Natural killer cell (primary cell): ENCODE results near the gene TRIM75. TPM values are rescaled to one million over a fixed set of nuclear protein-coding genes. Genes with fewer than 3 reads are reported as not detected.
"Not testable (repeated sequence)": the region's sequence is repeated elsewhere in the genome, so short reads cannot be mapped to it uniquely, and the experiment has no call there.

Experiments
- ATAC-seq, 3 donors: fragments of 150-1000 bp in 2 of 3; fragments of 200-7000 bp in 1 of 3; cut with Tn5 transposase; 1 replicate in 1 of 3; 2 replicates in 2 of 3; pipeline ENCODE4 v1.10.0; 2021; ENCODE audit warnings: mild to moderate bottlenecking in 2 of 3, moderate library complexity in 2 of 3
- DNase-seq, 2 donors: peaks; one replicate each; pipeline versions ENCODE4 v3.0.0 to v3.0.0-alpha.2; 2013 to 2021; ENCODE audit warnings: mixed read lengths in 1 of 2
- H3K27ac ChIP-seq: one replicate; pipeline ENCODE4 v1.5.1; 2013; ENCODE audit warnings: mild to moderate bottlenecking, low read length
- H3K27me3 ChIP-seq: one replicate; pipeline ENCODE4 v1.6.1; 2013; ENCODE audit warnings: low read length; ENCODE audit not compliant: control insufficient read depth, insufficient read depth
- H3K36me3 ChIP-seq: one replicate; pipeline ENCODE4 v1.6.1; 2013; ENCODE audit warnings: low read length; ENCODE audit not compliant: control insufficient read depth, insufficient read depth
- H3K4me1 ChIP-seq: one replicate; pipeline ENCODE4 v1.6.1; 2013; ENCODE audit warnings: low read length; ENCODE audit not compliant: control insufficient read depth, insufficient read depth
- H3K4me3 ChIP-seq: one replicate; pipeline ENCODE4 v1.5.1; 2013; ENCODE audit warnings: low read length
- H3K9me3 ChIP-seq: one replicate; pipeline ENCODE4 v1.6.1; 2013; ENCODE audit warnings: low read length; ENCODE audit not compliant: control insufficient read depth, insufficient read depth
- H3K27ac Mint-ChIP-seq, 2 donors: one replicate each; pipeline ENCODE4 v1.8.0; 2022; ENCODE audit warnings: mild to moderate bottlenecking in 2 of 2, mixed read lengths in 2 of 2, moderate library complexity in 1 of 2
- H3K27me3 Mint-ChIP-seq, 2 donors: one replicate each; pipeline ENCODE4 v1.8.0; 2022; ENCODE audit warnings: low read depth in 2 of 2, mixed read lengths in 2 of 2
- H3K36me3 Mint-ChIP-seq: one replicate; pipeline ENCODE4 v1.8.0; 2022; ENCODE audit warnings: mixed read lengths
- H3K4me1 Mint-ChIP-seq, 2 donors: one replicate each; pipeline ENCODE4 v1.8.0; 2022; ENCODE audit warnings: mixed read lengths in 2 of 2
- H3K4me3 Mint-ChIP-seq: one replicate; pipeline ENCODE4 v1.8.0; 2022; ENCODE audit warnings: mild to moderate bottlenecking, moderate library complexity, mixed read lengths
- H3K9me3 Mint-ChIP-seq, 2 donors: one replicate each; pipeline ENCODE4 v1.8.0; 2022; ENCODE audit warnings: mixed read lengths in 2 of 2
- WGBS: methylation state at CpG from one replicate; pipeline ENCODE4 v1.1.7; 2013; ENCODE audit warnings: missing lambda C conversion rate; ENCODE audit not compliant: insufficient coverage; 5-methylcytosine and 5-hydroxymethylcytosine counted together
- intact Hi-C: fragments of 100-400 bp; cut with micrococcal nuclease; formaldehyde crosslinking; loops from one replicate; pipeline ENCODE4 v1.14.2; 2022
- total RNA-seq, 4 donors: library from RNA; stranded (reverse); fragments of 120-200 nt in 1 of 4; gene quantifications; one replicate each; pipeline versions ENCODE4 v1.2.3 to v1.2.4, GENCODE V29; 2013 to 2022
- TF ChIP-seq, protein P1 (sequence below): fragments of 200-600 bp; IDR thresholded peaks from one replicate; pipeline ENCODE4 v1.8.0; 2022; ENCODE audit warnings: antibody characterized with exemption

TRIM75 gene
- total RNA-seq, 3 donors from 2014 or later (not counting 1 experiment from before 2014, with no cell fraction given) = not detected

DNA sequence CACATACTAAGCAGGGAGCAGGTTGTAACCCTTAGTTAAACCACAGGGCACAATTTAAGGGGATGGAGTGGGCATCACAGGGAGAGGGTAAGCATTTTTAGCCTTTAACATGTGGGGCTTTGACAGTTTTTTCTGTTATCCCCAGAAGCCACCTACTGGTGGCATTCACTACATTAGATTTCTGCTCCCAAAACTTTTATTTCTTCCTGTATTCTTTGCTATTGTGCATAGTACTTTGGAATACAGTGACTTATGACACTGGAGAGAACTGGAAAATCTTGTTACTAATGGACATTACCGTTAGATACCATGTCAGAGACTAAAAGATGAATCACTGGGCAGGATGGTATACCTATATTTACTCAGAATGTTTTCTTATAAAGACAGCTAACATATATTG, 7.3 kb downstream of the TRIM75 start:
- no peaks in the 10 kb centered on the region for H3K9me3 ChIP-seq
- no peak overlapping the region for H3K27ac Mint-ChIP-seq
- intact Hi-C loops = no loop called here
- DNase-seq (no peak), ATAC-seq (no peak)
- no peak overlapping the region for H3K4me3 Mint-ChIP-seq
- TF ChIP-seq, protein P1, sequence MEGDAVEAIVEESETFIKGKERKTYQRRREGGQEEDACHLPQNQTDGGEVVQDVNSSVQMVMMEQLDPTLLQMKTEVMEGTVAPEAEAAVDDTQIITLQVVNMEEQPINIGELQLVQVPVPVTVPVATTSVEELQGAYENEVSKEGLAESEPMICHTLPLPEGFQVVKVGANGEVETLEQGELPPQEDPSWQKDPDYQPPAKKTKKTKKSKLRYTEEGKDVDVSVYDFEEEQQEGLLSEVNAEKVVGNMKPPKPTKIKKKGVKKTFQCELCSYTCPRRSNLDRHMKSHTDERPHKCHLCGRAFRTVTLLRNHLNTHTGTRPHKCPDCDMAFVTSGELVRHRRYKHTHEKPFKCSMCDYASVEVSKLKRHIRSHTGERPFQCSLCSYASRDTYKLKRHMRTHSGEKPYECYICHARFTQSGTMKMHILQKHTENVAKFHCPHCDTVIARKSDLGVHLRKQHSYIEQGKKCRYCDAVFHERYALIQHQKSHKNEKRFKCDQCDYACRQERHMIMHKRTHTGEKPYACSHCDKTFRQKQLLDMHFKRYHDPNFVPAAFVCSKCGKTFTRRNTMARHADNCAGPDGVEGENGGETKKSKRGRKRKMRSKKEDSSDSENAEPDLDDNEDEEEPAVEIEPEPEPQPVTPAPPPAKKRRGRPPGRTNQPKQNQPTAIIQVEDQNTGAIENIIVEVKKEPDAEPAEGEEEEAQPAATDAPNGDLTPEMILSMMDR = no peak
- no peaks in the 10 kb centered on the region for H3K9me3 Mint-ChIP-seq
- H3K4me1 ChIP-seq = no peaks in the 10 kb centered on the region
- H3K4me3 ChIP-seq = no peak overlapping the region
- H3K27me3 Mint-ChIP-seq = no peaks in the 10 kb centered on the region
- H3K4me1 Mint-ChIP-seq = no peaks in the 10 kb centered on the region
- no peaks in the 10 kb centered on the region for H3K36me3 ChIP-seq
- WGBS = 80% methylated on average over 1 of the region's 1 CpG
- no peaks in the 10 kb centered on the region for H3K27me3 ChIP-seq
- no peak overlapping the region for H3K27ac ChIP-seq
- no peaks in the 10 kb centered on the region for H3K36me3 Mint-ChIP-seq

DNA sequence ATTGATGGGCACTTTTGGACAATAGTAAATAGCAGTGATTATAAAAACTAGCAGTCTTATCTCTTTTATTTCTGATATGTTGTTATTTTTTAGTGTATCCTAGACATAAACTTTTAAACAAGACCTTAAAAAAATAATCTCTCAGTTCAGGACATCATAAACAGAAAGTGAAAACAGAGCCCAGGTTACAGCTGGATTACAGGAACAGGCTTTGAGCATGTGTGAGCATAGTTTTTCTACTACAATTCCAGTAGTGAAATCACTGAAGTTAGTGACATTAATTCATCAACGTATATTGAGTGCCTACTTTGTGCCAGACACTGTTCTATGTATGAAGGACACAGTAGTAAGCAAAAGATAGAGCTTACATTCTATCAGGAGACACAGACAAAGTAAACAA, 16.9 kb downstream of the TRIM75 start:
- Histone ChIP-seq H3K27me3 (no peaks in the 10 kb centered on the region), H3K36me3 (no peaks in the 10 kb centered on the region), H3K4me1 (no peaks in the 10 kb centered on the region), H3K27ac (no peak overlapping the region), H3K4me3 (no peak overlapping the region), H3K9me3 (no peaks in the 10 kb centered on the region)
- H3K27me3 Mint-ChIP-seq = no peaks in the 10 kb centered on the region
- TF ChIP-seq, protein P1 = no peak
- intact Hi-C loops = no loop called here
- 100% methylated on average over 1 of the region's 1 CpG for WGBS
- DNase-seq = no peak
- H3K27ac Mint-ChIP-seq = no peak overlapping the region
- ATAC-seq = no peak
- H3K4me1 Mint-ChIP-seq = no peaks in the 10 kb centered on the region
- H3K9me3 Mint-ChIP-seq = no peaks in the 10 kb centered on the region
- no peak overlapping the region for H3K4me3 Mint-ChIP-seq
- no peaks in the 10 kb centered on the region for H3K36me3 Mint-ChIP-seq

DNA sequence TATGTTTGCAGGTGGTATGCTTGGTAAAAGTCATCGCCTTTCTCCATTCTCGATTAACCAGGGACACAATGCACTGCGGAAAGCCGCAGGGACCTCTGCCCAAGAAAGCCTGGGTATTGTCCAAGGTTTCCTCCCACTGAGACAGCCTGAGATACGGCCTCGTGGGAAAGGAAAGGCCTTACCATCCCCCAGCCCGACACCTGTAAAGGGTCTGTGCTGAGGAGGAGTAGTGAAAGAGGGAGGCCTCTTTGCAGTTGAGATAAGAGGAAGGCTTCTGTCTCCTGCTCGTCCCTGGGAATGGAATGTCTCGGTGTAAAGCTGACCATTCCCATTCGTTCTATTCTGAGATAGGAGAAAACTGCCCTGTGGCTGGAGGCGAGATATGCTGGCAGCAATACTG, 19.7 kb downstream of the TRIM75 start:
- H3K36me3 ChIP-seq, H3K9me3 Mint-ChIP-seq, H3K27me3 ChIP-seq, intact Hi-C loops, H3K27me3 Mint-ChIP-seq, ATAC-seq, H3K4me1 ChIP-seq, H3K36me3 Mint-ChIP-seq, H3K9me3 ChIP-seq, H3K27ac ChIP-seq, H3K4me3 ChIP-seq, H3K4me1 Mint-ChIP-seq, H3K4me3 Mint-ChIP-seq, DNase-seq, H3K27ac Mint-ChIP-seq: not testable (repeated sequence)
- 92% methylated on average over 11 of the region's 11 CpGs for WGBS

DNA sequence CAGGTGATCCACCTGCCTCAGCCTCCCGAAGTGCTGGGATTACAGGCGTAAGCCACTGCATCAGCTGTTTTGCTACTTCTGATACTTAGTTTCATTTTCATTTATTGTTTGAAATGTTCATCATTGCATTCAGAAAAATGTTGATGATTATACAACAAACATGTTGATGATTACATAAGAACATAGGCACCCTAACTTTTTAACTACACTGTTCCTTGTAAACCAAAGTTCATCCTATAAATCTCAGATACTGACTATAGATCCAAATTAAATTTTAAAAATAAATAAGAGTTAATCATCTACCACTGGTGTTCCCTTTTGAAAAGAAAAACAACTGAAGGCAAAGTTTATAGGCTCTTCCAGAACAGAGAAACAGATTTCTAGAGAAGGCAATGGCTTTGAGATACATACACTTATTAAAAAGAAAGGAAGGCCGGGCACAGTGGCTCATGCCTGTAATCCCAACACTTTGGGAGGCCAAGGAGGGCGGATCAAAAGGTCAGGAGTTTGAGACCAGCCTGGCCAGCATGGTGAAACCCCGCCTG, 23.4 kb downstream of the TRIM75 start:
- no peak overlapping the region for H3K4me3 Mint-ChIP-seq
- no peaks in the 10 kb centered on the region for H3K27me3 Mint-ChIP-seq
- H3K27me3 ChIP-seq = no peaks in the 10 kb centered on the region
- DNase-seq = no peak
- no peaks in the 10 kb centered on the region for H3K36me3 Mint-ChIP-seq
- H3K4me1 ChIP-seq = no peaks in the 10 kb centered on the region
- no peaks in the 10 kb centered on the region for H3K4me1 Mint-ChIP-seq
- H3K27ac Mint-ChIP-seq = no peak overlapping the region
- H3K27ac ChIP-seq = no peak overlapping the region
- peaks cover 12% of the 10 kb centered on the region for H3K36me3 ChIP-seq
- no peak for ATAC-seq
- no peak overlapping the region for H3K4me3 ChIP-seq
- TF ChIP-seq, protein P1 = no peak
- intact Hi-C loops = no loop called here
- no peaks in the 10 kb centered on the region for H3K9me3 Mint-ChIP-seq
- H3K9me3 ChIP-seq = no peaks in the 10 kb centered on the region
- 98% methylated on average over 3 of the region's 5 CpGs for WGBS
